ENCODE data around the gene PFKFB1.

GRCh38 chrX:54995621-54996020, 1.6 kb upstream of the PFKFB1 start:
- TF ChIP-seq RAD21 (CRISPR knock-in tag; conservative IDR thresholded peaks at IDR 0.05 in 1 of 2, IDR thresholded peaks at IDR 0.05 in 1 of 2) (no peak), BRF1 (IDR thresholded peaks at IDR 0.05; ENCODE audit: borderline replicate concordance, extremely low read depth, insufficient read length) (no peak), CEBPB (tag; IDR thresholded peaks at IDR 0.05) (no peak), ELF4 (CRISPR knock-in tag; IDR thresholded peaks at IDR 0.05) (no peak), JUND (IDR thresholded peaks at IDR 0.05; ENCODE audit: borderline replicate concordance, low read depth, low read length) (no peak), JUND (tag; IDR thresholded peaks at IDR 0.05; ENCODE audit: borderline replicate concordance, low read depth, low read length) (no peak), WHSC1 (IDR thresholded peaks at IDR 0.05; ENCODE audit: low read length) (no peak), CTCF (IDR thresholded peaks at IDR 0.05 in 2 of 3, conservative IDR thresholded peaks at IDR 0.05 in 1 of 3; ENCODE audit: insufficient read depth in 2 of 3, low read depth in 1 of 3, low read length in 3 of 3) (no peak), DIDO1 (tag; IDR thresholded peaks at IDR 0.05; ENCODE audit: low read depth) (no peak), ATF7 (IDR thresholded peaks at IDR 0.05) (no peak)

All from K562 (cell line).